Neural progenitor cell (in vitro differentiated cells): ENCODE data around the gene SMARCA1. TPM values are rescaled to one million over a fixed set of nuclear protein-coding genes. Genes with fewer than 3 reads are reported as not detected.

Experiments
- DNase-seq: peaks from one replicate; pipeline ENCODE4 v3.0.0-alpha.2; 2016; ENCODE audit warnings: low spot score
- H2AFZ ChIP-seq: fragments of 200-600 bp; sonication (generic); replicated peaks from 2 replicates; pipeline ENCODE4 v1.6.1; 2016; ENCODE audit warnings: antibody characterized with exemption
- H3F3A ChIP-seq: fragments of 200-600 bp; sonication (generic); 2 replicates; pipeline ENCODE4 v1.6.1; 2016; ENCODE audit warnings: antibody characterized with exemption, low read depth
- H3K27ac ChIP-seq: fragments of 200-600 bp; sonication (generic); 2 replicates; pipeline ENCODE4 v1.5.1; 2016; ENCODE audit warnings: mild to moderate bottlenecking
- H3K27me3 ChIP-seq: fragments of 200-600 bp; sonication (generic); 2 replicates; pipeline ENCODE4 v1.6.1; 2016; ENCODE audit warnings: mild to moderate bottlenecking, moderate library complexity
- H3K36me3 ChIP-seq: fragments of 200-600 bp; sonication (generic); 2 replicates; pipeline ENCODE4 v1.5.1; 2016
- H3K4me1 ChIP-seq: fragments of 200-600 bp; sonication (generic); 2 replicates; pipeline ENCODE4 v1.6.1; 2016; ENCODE audit warnings: mixed run types
- H3K4me2 ChIP-seq: fragments of 200-600 bp; sonication (generic); 2 replicates; pipeline ENCODE4 v1.6.1; 2016
- H3K4me3 ChIP-seq: fragments of 200-600 bp; sonication (generic); 2 replicates; pipeline ENCODE4 v1.5.1; 2016
- H3K79me2 ChIP-seq: fragments of 200-600 bp; sonication (generic); 2 replicates; pipeline ENCODE4 v1.6.1; 2016; ENCODE audit warnings: low read depth
- H3K9ac ChIP-seq: fragments of 200-600 bp; sonication (generic); 2 replicates; pipeline ENCODE4 v1.6.1; 2016
- H3K9me3 ChIP-seq: fragments of 200-600 bp; sonication (generic); 2 replicates; pipeline ENCODE4 v1.5.1; 2016; ENCODE audit warnings: low read depth
- H4K20me1 ChIP-seq: fragments of 200-600 bp; sonication (generic); 2 replicates; pipeline ENCODE4 v1.6.1; 2016; ENCODE audit warnings: low read depth
- H3K27ac Mint-ChIP-seq: 3 replicates; pipeline ENCODE4 v1.8.0; 2021; ENCODE audit warnings: mixed read lengths
- H3K27me3 Mint-ChIP-seq: 2 replicates; pipeline ENCODE4 v1.8.0; 2022; ENCODE audit warnings: low read depth, mild to moderate bottlenecking, inconsistent platforms, moderate library complexity, mixed read lengths; ENCODE audit not compliant: insufficient read depth
- H3K36me3 Mint-ChIP-seq: 3 replicates; pipeline ENCODE4 v1.8.0; 2021; ENCODE audit warnings: mixed read lengths
- H3K4me1 Mint-ChIP-seq: 3 replicates; pipeline ENCODE4 v1.8.0; 2021; ENCODE audit warnings: mixed read lengths
- H3K4me3 Mint-ChIP-seq: 3 replicates; pipeline ENCODE4 v1.8.0; 2021; ENCODE audit warnings: mild to moderate bottlenecking, moderate library complexity, mixed read lengths
- H3K9me3 Mint-ChIP-seq: 3 replicates; pipeline ENCODE4 v1.8.0; 2020; ENCODE audit warnings: mixed read lengths
- CTCF ChIP-seq: fragments of 200-600 bp; sonication (generic); IDR thresholded peaks from 2 replicates; pipeline ENCODE4 v1.5.1; 2017; ENCODE audit warnings: antibody characterized with exemption, mild to moderate bottlenecking
- EZH2 ChIP-seq: fragments of 200-600 bp; sonication (generic); IDR thresholded peaks from 2 replicates; pipeline ENCODE4 v1.6.1; 2017; ENCODE audit warnings: antibody characterized with exemption, mild to moderate bottlenecking, moderate library complexity
- EZH2phosphoT487 ChIP-seq: fragments of 200-600 bp; sonication (generic); IDR thresholded peaks from 2 replicates; pipeline ENCODE4 v1.6.1; 2017; ENCODE audit warnings: antibody characterized with exemption
- total RNA-seq: library from RNA; depleted of rRNA; stranded (reverse); fragments of >200 nt; gene quantifications from 2 replicates; pipeline ENCODE4 v1.2.3, GENCODE V29; 2015; ENCODE audit warnings: low replicate concordance

Gene SMARCA1
- total RNA-seq, 1 donor from 2014 or later: 149 TPM

GRCh38 chrX:129496625-129497024 lies 26.7 kb downstream of the SMARCA1 start:
- Mint-ChIP-seq H3K27ac (no peak overlapping the region), H3K4me1 (no peaks in the 10 kb centered on the region), H3K36me3 (peaks cover 31% of the 10 kb centered on the region), H3K27me3 (no peaks in the 10 kb centered on the region), H3K9me3 (no peaks in the 10 kb centered on the region), H3K4me3 (no peak overlapping the region)
- Histone ChIP-seq H3K9ac (no peak overlapping the region), H3K4me3 (no peak overlapping the region), H3K4me1 (no peaks in the 10 kb centered on the region), H3K27me3 (no peaks in the 10 kb centered on the region), H3K4me2 (no peak overlapping the region), H3F3A (no peaks in the 10 kb centered on the region), H3K79me2 (no peaks in the 10 kb centered on the region), H3K36me3 (peaks cover under 1% of the 10 kb centered on the region), H3K9me3 (no peaks in the 10 kb centered on the region), H3K27ac (no peak overlapping the region), H2AFZ (no peak overlapping the region), H4K20me1 (no peaks in the 10 kb centered on the region)
- no peak for DNase-seq
- TF ChIP-seq CTCF: no peak
- no peak for TF ChIP-seq EZH2phosphoT487
- TF ChIP-seq EZH2: no peak

- H3K4me3 ChIP-seq: no peak overlapping the region
- no peaks in the 10 kb centered on the region for H3K9me3 Mint-ChIP-seq
- H3K9ac ChIP-seq: no peak overlapping the region
- H3K4me1 Mint-ChIP-seq: no peaks in the 10 kb centered on the region
- H2AFZ ChIP-seq: no peak overlapping the region
- no peaks in the 10 kb centered on the region for H3F3A ChIP-seq
- DNase-seq: no peak
- no peaks in the 10 kb centered on the region for H3K79me2 ChIP-seq
- H3K27me3 Mint-ChIP-seq: no peaks in the 10 kb centered on the region
- H3K27ac ChIP-seq: no peak overlapping the region
- no peaks in the 10 kb centered on the region for H3K9me3 ChIP-seq
- H3K27me3 ChIP-seq: no peaks in the 10 kb centered on the region
- no peak for TF ChIP-seq EZH2phosphoT487
- TF ChIP-seq CTCF: no peak
- TF ChIP-seq EZH2: no peak
- H3K4me1 ChIP-seq: no peaks in the 10 kb centered on the region
- no peak overlapping the region for H3K4me2 ChIP-seq
- no peak overlapping the region for H3K4me3 Mint-ChIP-seq
- peaks cover 6% of the 10 kb centered on the region for H3K36me3 ChIP-seq
- no peak overlapping the region for H3K27ac Mint-ChIP-seq
- no peaks in the 10 kb centered on the region for H4K20me1 ChIP-seq
- peaks cover 31% of the 10 kb centered on the region for H3K36me3 Mint-ChIP-seq
Measured at GRCh38 chrX:129495900-129496299, 27.4 kb downstream of the SMARCA1 start.

GRCh38 chrX:129494887-129495286 lies 28.4 kb downstream of the SMARCA1 start:
- Mint-ChIP-seq H3K9me3 (no peaks in the 10 kb centered on the region), H3K36me3 (peaks cover 30% of the 10 kb centered on the region), H3K4me3 (no peak overlapping the region), H3K4me1 (no peaks in the 10 kb centered on the region), H3K27ac (no peak overlapping the region), H3K27me3 (no peaks in the 10 kb centered on the region)
- Histone ChIP-seq H3K36me3 (peaks cover 10% of the 10 kb centered on the region), H3K4me3 (no peak overlapping the region), H3K27ac (no peak overlapping the region), H3K27me3 (no peaks in the 10 kb centered on the region), H3K9ac (no peak overlapping the region), H3K79me2 (no peaks in the 10 kb centered on the region), H3K4me2 (no peak overlapping the region), H4K20me1 (no peaks in the 10 kb centered on the region), H3K9me3 (no peaks in the 10 kb centered on the region), H2AFZ (no peak overlapping the region), H3F3A (no peaks in the 10 kb centered on the region), H3K4me1 (no peaks in the 10 kb centered on the region)
- no peak for DNase-seq
- TF ChIP-seq CTCF (no peak), EZH2phosphoT487 (no peak), EZH2 (no peak)

- Histone ChIP-seq H4K20me1 (no peaks in the 10 kb centered on the region), H3K9ac (no peak overlapping the region), H2AFZ (no peak overlapping the region), H3K4me1 (no peaks in the 10 kb centered on the region), H3K27ac (no peak overlapping the region), H3K4me2 (no peak overlapping the region), H3F3A (no peaks in the 10 kb centered on the region), H3K4me3 (no peak overlapping the region), H3K79me2 (no peaks in the 10 kb centered on the region), H3K9me3 (no peaks in the 10 kb centered on the region), H3K27me3 (no peaks in the 10 kb centered on the region), H3K36me3 (peaks cover 17% of the 10 kb centered on the region)
- Mint-ChIP-seq H3K4me3 (no peak overlapping the region), H3K36me3 (peaks cover 33% of the 10 kb centered on the region), H3K27ac (no peak overlapping the region), H3K27me3 (no peaks in the 10 kb centered on the region), H3K9me3 (no peaks in the 10 kb centered on the region), H3K4me1 (no peaks in the 10 kb centered on the region)
- no peak for DNase-seq
- TF ChIP-seq EZH2phosphoT487 (no peak), CTCF (no peak), EZH2 (no peak)
Measured at GRCh38 chrX:129493643-129494042, 29.6 kb downstream of the SMARCA1 start.
